Endothelial cell of hepatic sinusoid (primary cell): ENCODE results near the gene MYCBP2.
"Not testable (repeated sequence)": the region's sequence is repeated elsewhere in the genome, so short reads cannot be mapped to it uniquely, and the experiment has no call there.

Source experiments
- in situ Hi-C: cut with HindIII; loops from 2 replicates; pipeline ENCODE4 v1.10.0; 2017; ENCODE audit warnings: low sequenced_read_pairs

Gene MYCBP2, protein sequence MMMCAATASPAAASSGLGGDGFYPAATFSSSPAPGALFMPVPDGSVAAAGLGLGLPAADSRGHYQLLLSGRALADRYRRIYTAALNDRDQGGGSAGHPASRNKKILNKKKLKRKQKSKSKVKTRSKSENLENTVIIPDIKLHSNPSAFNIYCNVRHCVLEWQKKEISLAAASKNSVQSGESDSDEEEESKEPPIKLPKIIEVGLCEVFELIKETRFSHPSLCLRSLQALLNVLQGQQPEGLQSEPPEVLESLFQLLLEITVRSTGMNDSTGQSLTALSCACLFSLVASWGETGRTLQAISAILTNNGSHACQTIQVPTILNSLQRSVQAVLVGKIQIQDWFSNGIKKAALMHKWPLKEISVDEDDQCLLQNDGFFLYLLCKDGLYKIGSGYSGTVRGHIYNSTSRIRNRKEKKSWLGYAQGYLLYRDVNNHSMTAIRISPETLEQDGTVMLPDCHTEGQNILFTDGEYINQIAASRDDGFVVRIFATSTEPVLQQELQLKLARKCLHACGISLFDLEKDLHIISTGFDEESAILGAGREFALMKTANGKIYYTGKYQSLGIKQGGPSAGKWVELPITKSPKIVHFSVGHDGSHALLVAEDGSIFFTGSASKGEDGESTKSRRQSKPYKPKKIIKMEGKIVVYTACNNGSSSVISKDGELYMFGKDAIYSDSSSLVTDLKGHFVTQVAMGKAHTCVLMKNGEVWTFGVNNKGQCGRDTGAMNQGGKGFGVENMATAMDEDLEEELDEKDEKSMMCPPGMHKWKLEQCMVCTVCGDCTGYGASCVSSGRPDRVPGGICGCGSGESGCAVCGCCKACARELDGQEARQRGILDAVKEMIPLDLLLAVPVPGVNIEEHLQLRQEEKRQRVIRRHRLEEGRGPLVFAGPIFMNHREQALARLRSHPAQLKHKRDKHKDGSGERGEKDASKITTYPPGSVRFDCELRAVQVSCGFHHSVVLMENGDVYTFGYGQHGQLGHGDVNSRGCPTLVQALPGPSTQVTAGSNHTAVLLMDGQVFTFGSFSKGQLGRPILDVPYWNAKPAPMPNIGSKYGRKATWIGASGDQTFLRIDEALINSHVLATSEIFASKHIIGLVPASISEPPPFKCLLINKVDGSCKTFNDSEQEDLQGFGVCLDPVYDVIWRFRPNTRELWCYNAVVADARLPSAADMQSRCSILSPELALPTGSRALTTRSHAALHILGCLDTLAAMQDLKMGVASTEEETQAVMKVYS (N-terminal part only)

DNA sequence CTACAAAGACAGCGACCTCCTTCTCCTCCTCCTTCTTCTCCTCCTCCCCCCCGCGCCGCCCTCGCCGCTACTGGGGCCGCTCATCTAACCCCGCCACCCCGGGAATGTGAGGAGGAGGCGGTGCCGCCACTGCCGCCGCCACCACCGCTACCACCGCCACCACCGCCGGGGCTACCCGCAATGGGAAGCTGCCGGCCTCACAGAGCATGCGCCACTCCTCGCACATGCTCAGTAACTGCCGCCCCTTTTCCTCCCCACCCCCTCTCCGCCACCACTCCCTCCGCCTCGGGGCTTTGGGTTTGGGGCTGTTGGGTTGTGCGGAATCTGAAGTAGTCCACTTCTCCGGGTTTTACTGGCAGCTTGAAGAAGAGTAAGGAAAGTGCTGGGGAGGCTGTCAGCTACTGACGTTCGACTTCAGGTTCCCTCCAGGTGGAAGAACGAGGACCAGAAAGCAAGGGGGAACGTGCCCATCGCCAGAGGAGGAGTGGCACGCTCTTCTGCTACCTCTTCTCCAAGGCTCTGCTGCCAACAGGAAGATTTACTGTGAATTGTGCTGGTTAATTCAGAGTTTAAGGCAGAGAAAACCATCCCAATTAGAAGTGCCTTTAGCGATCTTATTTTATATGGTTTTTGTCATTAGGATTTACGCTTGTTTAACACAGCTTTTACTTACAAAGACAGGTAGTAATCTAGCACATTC is at the start of gene MYCBP2:
Gene MYCBP2, minus strand, starts transcription at position 190 of the 700 bp plus-strand sequence. CDS start 319 bp downstream, outside the sequence.
- in situ Hi-C loops, result no loop called here

GRCh38 chr13:77375560-77376108 is 48.7 kb upstream of the MYCBP2 start:
- in situ Hi-C loops, result no loop called here

- in situ Hi-C loops, result no loop called here
Measured at GRCh38 chr13:77374786-77375185, 47.9 kb upstream of the MYCBP2 start.

GRCh38 chr13:77374339-77374738 is 47.4 kb upstream of the MYCBP2 start:
- in situ Hi-C loops, result no loop called here

DNA sequence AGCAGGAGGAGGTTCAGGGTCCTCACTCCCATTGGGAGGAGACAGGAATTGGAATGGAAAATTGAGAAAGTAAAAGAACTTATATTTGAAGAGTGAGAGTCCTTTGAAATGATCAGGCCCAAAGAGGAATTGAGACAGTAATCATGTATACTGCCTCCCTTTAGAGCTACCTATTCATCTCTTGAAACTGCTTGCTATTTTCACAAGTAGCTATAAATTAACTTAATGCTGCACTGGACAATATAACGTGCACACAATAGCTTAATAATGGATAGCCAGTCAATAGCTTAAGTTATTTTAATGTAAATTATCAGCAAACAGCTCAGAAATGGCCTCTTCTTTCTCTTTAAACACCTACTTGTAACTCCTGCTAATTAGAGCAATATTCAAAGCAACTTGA is 46.6 kb upstream of the MYCBP2 start:
- in situ Hi-C loops, result no loop called here

DNA sequence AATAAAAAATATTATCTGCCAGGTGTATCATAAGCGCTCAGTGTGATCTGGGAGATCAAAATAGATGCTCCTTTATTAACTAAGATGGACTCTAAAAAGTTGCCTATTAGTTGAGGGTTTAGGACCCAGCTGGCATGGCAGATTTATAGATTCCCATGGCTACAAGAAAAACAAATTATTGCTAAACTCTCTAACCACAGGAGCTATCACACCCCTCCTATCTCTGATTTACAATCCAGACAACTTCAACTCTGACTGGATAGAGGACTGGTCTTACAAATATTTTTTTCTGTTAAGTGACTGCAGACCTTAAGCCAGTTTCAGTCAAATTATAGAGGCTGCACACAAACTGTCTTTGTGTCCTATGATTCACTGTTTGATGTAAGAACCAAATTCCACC is 45.4 kb upstream of the MYCBP2 start:
- in situ Hi-C loops, result no loop called here

- in situ Hi-C loops, result no loop called here
Measured at GRCh38 chr13:77370888-77371287, 44.0 kb upstream of the MYCBP2 start.

GRCh38 chr13:77362166-77362565 is 35.3 kb upstream of the MYCBP2 start:
- in situ Hi-C loops, result no loop called here

DNA sequence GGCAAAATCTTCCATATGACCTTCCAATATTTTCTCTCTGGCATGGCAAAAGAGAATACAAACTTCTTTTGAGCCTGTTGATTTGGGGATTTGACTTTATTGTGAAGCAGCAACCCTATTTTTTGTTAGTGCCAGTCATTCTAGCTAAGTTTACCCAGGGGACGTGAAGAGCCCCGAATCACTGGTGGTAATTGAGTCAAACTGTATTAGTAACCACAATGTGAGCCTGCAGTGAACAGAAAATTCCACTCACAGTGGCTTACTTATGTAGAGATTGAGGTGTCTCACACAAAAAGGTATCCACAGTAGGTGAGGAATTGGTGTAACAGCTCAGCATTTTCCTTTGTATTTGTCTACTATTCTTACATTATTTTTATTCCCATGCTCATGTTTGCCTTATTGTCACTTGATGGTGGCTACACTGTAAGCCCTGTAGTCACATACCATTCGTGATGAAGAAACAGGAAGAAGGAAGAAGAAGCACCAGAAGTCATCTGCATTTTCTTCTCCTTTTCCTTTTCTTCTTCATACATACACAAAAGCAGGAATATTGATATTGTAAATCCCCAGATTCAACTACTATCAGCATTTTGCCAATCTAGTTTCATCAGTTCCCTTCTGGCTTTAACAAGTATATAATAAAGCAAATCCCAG is 33.3 kb upstream of the MYCBP2 start:
- in situ Hi-C loops, result no loop called here

DNA sequence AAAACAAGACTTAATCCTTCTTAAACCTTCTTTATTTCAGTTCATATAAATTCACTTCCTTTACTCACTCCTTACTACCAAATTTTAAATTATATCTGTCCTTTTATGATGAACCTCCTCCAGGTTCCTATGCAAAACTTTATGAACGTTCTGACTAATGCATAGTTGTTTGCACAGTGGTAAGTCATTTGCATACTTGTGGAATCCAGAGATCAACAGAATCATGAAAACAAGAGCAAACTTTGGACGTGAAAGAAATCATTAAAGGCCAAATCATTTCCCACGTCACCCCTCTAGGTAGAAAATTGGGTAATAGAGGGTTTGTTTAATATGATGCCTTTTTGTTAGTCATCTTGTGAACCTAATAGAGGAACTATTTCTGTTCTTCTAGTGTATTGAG is 32.3 kb upstream of the MYCBP2 start:
- in situ Hi-C loops, result no loop called here

DNA sequence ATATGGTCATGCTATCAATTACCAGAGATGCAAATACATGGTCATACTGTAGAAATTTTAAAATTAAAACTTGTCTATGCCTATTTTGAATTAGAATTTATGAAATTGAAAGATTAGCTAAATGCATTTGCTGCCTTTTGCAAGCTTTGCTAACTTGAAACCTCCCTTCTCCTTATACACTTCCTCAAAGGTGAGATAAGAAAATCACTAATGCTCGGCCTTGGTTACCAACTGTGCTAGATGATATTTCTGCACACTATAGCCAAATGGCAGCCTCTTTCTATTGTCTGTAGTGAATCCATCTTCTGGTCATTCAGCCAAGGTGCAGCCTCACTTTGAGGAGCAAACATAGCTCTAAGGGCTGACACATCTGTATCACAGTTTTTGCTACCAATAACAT is 31.1 kb upstream of the MYCBP2 start:
- in situ Hi-C loops, result no loop called here

GRCh38 chr13:77356155-77356554 is 29.3 kb upstream of the MYCBP2 start:
- in situ Hi-C loops, result no loop called here

DNA sequence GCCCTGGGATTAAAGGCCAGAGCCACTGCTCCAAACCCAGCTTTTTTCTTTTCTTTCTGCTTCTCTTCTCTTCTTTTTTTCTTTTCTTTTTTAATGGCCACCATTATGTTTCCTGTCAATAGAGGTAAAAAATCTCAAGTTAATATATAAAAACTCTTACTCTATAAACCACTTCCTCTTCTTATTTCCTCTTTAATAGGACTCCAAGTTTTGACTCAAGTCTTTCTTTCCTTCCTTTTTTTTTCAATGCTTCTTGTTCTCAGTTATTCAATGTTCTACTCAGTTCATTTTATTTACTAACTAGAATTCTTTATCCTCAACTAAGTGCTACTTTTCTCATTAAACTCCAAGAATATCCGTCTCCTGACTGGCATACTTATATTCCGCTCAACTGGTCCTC is 27.1 kb upstream of the MYCBP2 start:
- in situ Hi-C loops, result no loop called here

DNA sequence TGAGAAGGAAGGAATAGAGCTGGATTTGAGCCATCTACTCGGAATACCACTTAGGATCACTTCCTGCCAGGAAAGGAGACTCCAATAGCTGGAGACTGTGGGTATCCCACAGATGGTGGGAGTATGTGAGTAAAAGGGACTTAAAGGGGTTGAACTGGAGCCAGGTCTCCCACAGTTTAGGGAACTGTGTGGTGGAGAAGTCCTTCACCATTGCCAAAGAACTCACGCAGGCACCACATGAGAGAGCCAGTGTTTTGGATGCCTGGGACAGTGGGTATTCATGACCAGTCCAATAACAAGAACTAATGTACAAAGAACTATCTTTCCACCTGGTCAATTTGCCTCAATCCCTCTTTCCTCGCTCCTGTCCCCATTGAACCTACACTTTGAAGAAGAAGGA is 24.4 kb upstream of the MYCBP2 start:
- in situ Hi-C loops, result no loop called here

DNA sequence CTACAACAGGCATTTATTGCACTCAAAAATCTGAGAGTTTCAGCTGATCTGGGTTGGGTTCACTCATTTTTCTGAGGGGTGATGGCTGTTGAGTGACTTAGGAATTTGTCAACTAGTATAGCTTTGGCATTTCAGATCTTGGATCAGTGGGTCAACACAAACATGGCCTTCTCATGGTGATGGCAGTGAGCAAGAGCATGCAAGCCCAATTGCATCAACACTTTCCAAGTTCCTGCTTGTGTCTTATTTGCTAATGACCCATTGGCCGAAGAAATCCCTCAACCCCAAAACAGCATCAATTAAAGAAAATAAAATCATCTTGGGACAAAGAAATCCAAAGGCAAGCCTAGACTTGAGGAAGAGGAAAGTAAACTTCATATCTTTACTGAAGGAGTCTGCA is 23.9 kb upstream of the MYCBP2 start:
- in situ Hi-C loops, result no loop called here

- in situ Hi-C loops, result no loop called here
Measured at GRCh38 chr13:77349365-77349764, 22.5 kb upstream of the MYCBP2 start.

DNA sequence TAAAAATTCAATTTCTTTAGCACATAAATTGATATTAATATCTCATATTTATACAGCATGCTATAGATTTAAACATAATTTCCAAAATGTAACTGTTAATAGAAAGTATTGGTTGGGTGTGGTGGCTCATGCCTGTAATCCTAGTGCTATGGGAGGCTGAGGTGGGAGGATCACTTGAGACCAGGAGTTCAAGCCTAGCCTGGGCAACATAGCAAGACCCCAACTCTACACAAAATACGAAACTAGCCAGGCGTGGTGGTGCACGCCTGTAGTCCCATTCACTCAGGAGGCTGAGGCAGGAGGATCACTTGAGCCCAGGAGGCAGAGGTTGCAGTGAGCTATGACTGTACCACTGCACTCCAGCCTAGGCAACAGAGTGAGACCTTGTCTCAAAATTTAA is 20.5 kb upstream of the MYCBP2 start:
- in situ Hi-C loops, result not testable (repeated sequence)

GRCh38 chr13:77345150-77345780 is 18.4 kb upstream of the MYCBP2 start:
- in situ Hi-C loops, result no loop called here

DNA sequence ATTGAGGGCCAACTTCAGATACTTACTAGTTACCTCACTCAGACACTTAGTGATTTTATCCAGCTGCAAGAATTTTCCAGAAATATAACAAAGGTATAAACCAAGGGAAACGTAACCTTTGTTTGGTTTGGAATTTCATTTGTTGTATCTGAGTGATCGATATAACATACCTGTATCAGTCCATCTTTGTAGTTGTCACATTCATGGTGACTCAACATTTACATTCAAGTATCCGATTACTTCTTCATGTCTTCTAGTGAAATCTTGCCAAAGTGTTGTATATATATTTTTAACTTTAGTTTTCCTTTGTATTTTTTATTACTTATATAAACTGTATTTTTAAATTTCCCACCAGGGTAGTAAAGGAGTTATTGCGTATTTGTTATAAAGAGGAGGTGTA is 16.9 kb upstream of the MYCBP2 start:
- in situ Hi-C loops, result no loop called here
